Panc1 (cell line): ENCODE results near the gene CACNA1D. TPM values are rescaled to one million over a fixed set of nuclear protein-coding genes. Genes with fewer than 3 reads are reported as not detected.

Source experiments
- ATAC-seq: fragments of 200-7000 bp; cut with Tn5 transposase; 2 replicates; pipeline ENCODE4 v1.9.1; 2020; ENCODE audit warnings: mild to moderate bottlenecking, moderate library complexity
- BruUV-seq: library from RNA; stranded (reverse); fragments of 400-500 nt; replicated peaks from 2 replicates; lab custom pipeline; 2021; lab: Mats Ljungman, UMichigan
- CTCF ChIA-PET: fragments of 300-600 bp; sonication (Branson Sonifier 250); formaldehyde crosslinking; loops from one replicate; lab custom pipeline; 2022; ENCODE audit warnings: antibody characterized with exemption; lab: Charles Lee
- POLR2A ChIA-PET: fragments of 300-600 bp; sonication (Branson Sonifier 250); formaldehyde crosslinking; loops from one replicate; lab custom pipeline; 2022; ENCODE audit warnings: antibody characterized with exemption; lab: Charles Lee
- DNase-seq: peaks from one replicate; pipeline ENCODE4 v3.0.0-alpha.2; 2010; ENCODE audit warnings: low read depth, low spot score
- H3K27ac ChIP-seq: 2 replicates; pipeline ENCODE4 v1.5.1; 2011; ENCODE audit warnings: mild to moderate bottlenecking, low read length, inconsistent platforms
- H3K27me3 ChIP-seq: fragments of 200-500 bp; sonication (Bioruptor generic); 2 replicates; pipeline ENCODE4 v1.6.0; 2014; ENCODE audit warnings: low read length, inconsistent platforms; ENCODE audit not compliant: control insufficient read depth, insufficient read depth
- H3K36me3 ChIP-seq: fragments of 200-500 bp; sonication (Bioruptor generic); 2 replicates; pipeline ENCODE4 v1.5.1; 2014; ENCODE audit warnings: inconsistent platforms, mild to moderate bottlenecking, low read length, moderate library complexity; ENCODE audit not compliant: control insufficient read depth, insufficient read depth
- H3K4me1 ChIP-seq: 2 replicates; pipeline ENCODE4 v1.5.1; 2011; ENCODE audit warnings: inconsistent platforms, mild to moderate bottlenecking, low read length, moderate library complexity; ENCODE audit not compliant: control insufficient read depth, insufficient read depth
- H3K4me3 ChIP-seq, 2 experiments: 2 replicates each; pipeline ENCODE4 v1.5.1; 2011 to 2012; ENCODE audit warnings: low read depth in 2 of 2, low read length in 2 of 2, mild to moderate bottlenecking in 2 of 2, inconsistent platforms in 1 of 2, moderate library complexity in 1 of 2
- H3K9me3 ChIP-seq: fragments of 200-500 bp; sonication (Bioruptor generic); 2 replicates; pipeline ENCODE4 v1.5.1; 2014; ENCODE audit warnings: low read depth, mild to moderate bottlenecking, inconsistent platforms, low read length, moderate library complexity; ENCODE audit not compliant: control insufficient read depth, insufficient read depth
- CTCF ChIP-seq: fragments of 450-650 bp; IDR thresholded peaks from 2 replicates; pipeline ENCODE4 v1.5.1; 2017; ENCODE audit warnings: mild to moderate bottlenecking
- POLR2AphosphoS5 ChIP-seq: IDR thresholded peaks from 2 replicates; pipeline ENCODE4 v1.6.1; 2012; ENCODE audit warnings: mild to moderate bottlenecking, low read depth, low read length, moderate library complexity
- REST ChIP-seq, 2 experiments: IDR thresholded peaks; 2 replicates each; pipeline ENCODE4 v1.6.1; 2011 to 2012; ENCODE audit warnings: low read depth in 2 of 2, control low read depth in 1 of 2, low read length in 1 of 2, mild to moderate bottlenecking in 1 of 2, moderate library complexity in 1 of 2; ENCODE audit not compliant: insufficient read depth in 1 of 2
- SIN3A ChIP-seq: IDR thresholded peaks from 2 replicates; pipeline ENCODE4 v1.6.1; 2012; ENCODE audit warnings: low read depth, mild to moderate bottlenecking, low read length, moderate library complexity, borderline replicate concordance; ENCODE audit not compliant: insufficient read depth
- TCF7L2 ChIP-seq: IDR thresholded peaks from 2 replicates; pipeline ENCODE4 v1.6.1; 2011; ENCODE audit warnings: mild to moderate bottlenecking, low read depth, low read length, inconsistent platforms
- in situ Hi-C: cut with HindIII; loops from 2 replicates; pipeline ENCODE4 v1.10.0; 2016; ENCODE audit warnings: low sequenced_read_pairs, low pct_unique_long_range_greater_than_20kb
- intact Hi-C: fragments of 100-400 bp; cut with micrococcal nuclease; formaldehyde crosslinking; loops from one replicate; pipeline ENCODE4 v1.10.0; 2022; ENCODE audit not compliant: unreplicated experiment
- total RNA-seq: library from RNA; stranded (reverse); gene quantifications from one replicate; pipeline ENCODE4 v1.2.1, GENCODE V29; 2021; ENCODE audit not compliant: unreplicated experiment

CACNA1D gene
- total RNA-seq, 1 experiment from 2014 or later: 23.0 TPM

GRCh38 chr3:53815067-53815466 lies 320.7 kb downstream of the CACNA1D start:
- in situ Hi-C loops (no loop called here), intact Hi-C loops (no loop called here)
- ChIA-PET CTCF (no interaction called here), POLR2A (no interaction called here)
- H3K36me3 ChIP-seq: peaks cover 2% of the 10 kb centered on the region; the same call in 1 of the 2 replicates
- H3K27me3 ChIP-seq: no peaks in the 10 kb centered on the region
- no peak for DNase-seq
- BruUV-seq: no TSS peak
- no peak overlapping the region for H3K27ac ChIP-seq
- H3K9me3 ChIP-seq: no peaks in the 10 kb centered on the region
- ATAC-seq: no peak
- no peaks in the 10 kb centered on the region for H3K4me1 ChIP-seq
- TF ChIP-seq SIN3A (no peak), TCF7L2 (no peak), REST (IDR thresholded peaks at IDR 0.05; ENCODE audit: insufficient read depth in 1 of 2, low read depth in 2 of 2, low read length in 1 of 2) (no peak), POLR2AphosphoS5 (no peak), CTCF (no peak)
- no peak overlapping the region for H3K4me3 ChIP-seq

GRCh38 chr3:53815651-53816050 lies 321.2 kb downstream of the CACNA1D start:
- Histone ChIP-seq H3K36me3 (peaks cover 2% of the 10 kb centered on the region; the same call in 1 of the 2 replicates), H3K27ac (no peak overlapping the region), H3K27me3 (no peaks in the 10 kb centered on the region), H3K9me3 (no peaks in the 10 kb centered on the region), H3K4me1 (no peaks in the 10 kb centered on the region), H3K4me3 (no peak overlapping the region)
- ChIA-PET CTCF (no interaction called here), POLR2A (no interaction called here)
- in situ Hi-C loops (no loop called here), intact Hi-C loops (no loop called here)
- no peak for TF ChIP-seq TCF7L2
- no peak for TF ChIP-seq SIN3A
- no peak for TF ChIP-seq POLR2AphosphoS5
- TF ChIP-seq CTCF: no peak
- TF ChIP-seq REST (IDR thresholded peaks at IDR 0.05; ENCODE audit: insufficient read depth in 1 of 2, low read depth in 2 of 2, low read length in 1 of 2): no peak
- DNase-seq (no peak), ATAC-seq (no peak)
- BruUV-seq: TSS peak; percentile 67
